Right ventricle myocardium superior (tissue), 1 donor: ENCODE measurements around the gene PXDN. TPM values are rescaled to one million over a fixed set of nuclear protein-coding genes. Genes with fewer than 3 reads are reported as not detected.
A peak's percentile ranks its signal among the peaks of the same experiment; 100 is the strongest.
"Not testable (repeated sequence)": the region's sequence is repeated elsewhere in the genome, so short reads cannot be mapped to it uniquely, and the experiment has no call there.

Experiments used
- ATAC-seq: fragments of 200-7000 bp; cut with Tn5 transposase; one replicate; pipeline ENCODE4 v1.9.1; 2020; ENCODE audit warnings: mild to moderate bottlenecking; ENCODE audit not compliant: poor library complexity
- DNase-seq: peaks from one replicate; pipeline ENCODE4 v3.0.0-alpha.2; 2020
- intact Hi-C: fragments of 100-400 bp; cut with DNase I; formaldehyde crosslinking; loops from one replicate; pipeline ENCODE4 v1.11.2; 2022
- total RNA-seq: library from RNA; stranded (reverse); fragmentation: NEBNext Ultra II Directional; extraction: Animal tissue kit (Norgen Biotek cat#: 25700); gene quantifications from one replicate; pipeline ENCODE4 v1.2.1, GENCODE V29; 2021
- donor health status: DM: no; HTN: yes; CAD: no; lungs with severe emphysema.

Gene PXDN
- total RNA-seq, 1 donor from 2014 or later, result 15.6 TPM

GRCh38 chr2:1780054-1780453, 35.7 kb upstream of the PXDN start:
- ATAC-seq, DNase-seq, intact Hi-C loops: not testable (repeated sequence)

- intact Hi-C loops, result no loop called here
- DNase-seq (no peak), ATAC-seq (no peak)
Observed at GRCh38 chr2:1778566-1778965, 34.3 kb upstream of the PXDN start.

- intact Hi-C loops, result no loop called here
- ATAC-seq (no peak), DNase-seq (no peak)
Observed at GRCh38 chr2:1777781-1778180, 33.5 kb upstream of the PXDN start.

GRCh38 chr2:1777156-1777555, 32.8 kb upstream of the PXDN start:
- ATAC-seq (no peak), DNase-seq (no peak)
- intact Hi-C loops, result no loop called here

GRCh38 chr2:1775511-1776035, 31.3 kb upstream of the PXDN start:
- intact Hi-C loops, result no loop called here
- ATAC-seq (no peak), DNase-seq (no peak)

GRCh38 chr2:1774929-1775328, 30.6 kb upstream of the PXDN start:
- intact Hi-C loops, result no loop called here
- DNase-seq (no peak), ATAC-seq (no peak)

GRCh38 chr2:1773883-1774282, 29.6 kb upstream of the PXDN start:
- intact Hi-C loops, result no loop called here
- no peak for ATAC-seq
- no peak for DNase-seq

- intact Hi-C loops, result no loop called here
Observed at GRCh38 chr2:1772471-1773267, 28.4 kb upstream of the PXDN start.

GRCh38 chr2:1771626-1772280, 27.4 kb upstream of the PXDN start:
- intact Hi-C loops, result no loop called here
- DNase-seq, result no peak
- ATAC-seq, result no peak

More at GRCh38 chr2:1772471-1773267, 28.4 kb upstream of the PXDN start:
- ATAC-seq (no peak), DNase-seq (no peak)

- intact Hi-C loops, result no loop called here
- DNase-seq, result no peak
- no peak for ATAC-seq
Observed at GRCh38 chr2:1770566-1771380, 26.5 kb upstream of the PXDN start.

- peak; percentile 68 for ATAC-seq
- peak; percentile 59 for DNase-seq
Observed at GRCh38 chr2:1769703-1770422, 25.5 kb upstream of the PXDN start.

GRCh38 chr2:1767939-1768691, 23.8 kb upstream of the PXDN start:
- intact Hi-C loops, result no loop called here
- no peak for ATAC-seq
- no peak for DNase-seq

More at GRCh38 chr2:1769703-1770422, 25.5 kb upstream of the PXDN start:
- intact Hi-C loops, result no loop called here

GRCh38 chr2:1766851-1767811, 22.8 kb upstream of the PXDN start:
- no peak for DNase-seq
- intact Hi-C loops, result no loop called here
- ATAC-seq, result no peak

GRCh38 chr2:1766425-1766824, 22.1 kb upstream of the PXDN start:
- ATAC-seq, result no peak
- DNase-seq, result no peak
- intact Hi-C loops, result no loop called here

- intact Hi-C loops, ATAC-seq, DNase-seq: not testable (repeated sequence)
Observed at GRCh38 chr2:1765201-1765600, 20.9 kb upstream of the PXDN start.

- ATAC-seq, result no peak
- no peak for DNase-seq
- intact Hi-C loops, result no loop called here
Observed at GRCh38 chr2:1759611-1759930, 15.3 kb upstream of the PXDN start.
